Amniotic epithelial cell (primary cell): ENCODE data around the gene NKIRAS1.
"Not testable (repeated sequence)": the region's sequence is repeated elsewhere in the genome, so short reads cannot be mapped to it uniquely, and the experiment has no call there.

Experiments used
- DNase-seq: peaks from one replicate; pipeline ENCODE4 v3.0.0-alpha.2; 2010; ENCODE audit warnings: low read depth

Gene NKIRAS1

DNA sequence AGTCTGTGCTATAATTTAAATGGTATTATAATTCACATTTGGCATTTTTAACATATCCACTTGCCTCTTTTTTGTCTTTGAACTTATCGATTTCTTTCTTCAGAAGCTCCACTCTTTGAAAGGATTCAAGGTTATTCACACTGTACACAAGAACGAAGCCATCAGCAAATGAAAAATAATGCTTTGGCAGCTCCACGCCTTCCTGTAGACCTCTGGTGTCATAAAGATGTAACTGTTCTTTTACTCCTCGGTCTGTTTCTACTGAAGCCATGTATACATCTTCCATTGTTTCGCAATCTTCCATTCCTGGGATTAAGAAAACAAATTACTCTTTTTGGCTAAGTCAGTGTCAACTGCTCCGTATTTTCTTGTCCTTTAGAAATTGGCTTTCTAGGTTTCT, 16.0 kb downstream of the NKIRAS1 start:
- DNase-seq: peak; percentile 89

DNA sequence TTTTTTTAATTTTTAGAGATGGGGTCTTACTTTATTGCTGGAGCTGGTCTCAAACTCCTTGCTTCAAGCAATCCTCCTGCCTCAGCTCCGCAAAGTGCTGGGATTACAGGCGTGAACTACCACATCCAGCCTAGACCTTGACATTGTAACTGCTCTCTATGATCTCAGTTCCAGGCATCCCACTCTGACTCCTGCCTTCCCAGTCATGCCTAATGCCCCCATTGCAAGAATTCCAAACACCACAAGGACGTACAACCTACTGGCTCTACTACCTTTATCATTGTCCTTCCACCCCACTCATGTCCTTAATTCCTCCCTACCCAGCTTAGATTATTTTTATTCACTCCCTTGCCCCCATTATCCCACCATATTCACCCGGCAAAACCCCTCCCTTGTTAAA, 21.6 kb downstream of the NKIRAS1 start:
- DNase-seq: no peak

DNA sequence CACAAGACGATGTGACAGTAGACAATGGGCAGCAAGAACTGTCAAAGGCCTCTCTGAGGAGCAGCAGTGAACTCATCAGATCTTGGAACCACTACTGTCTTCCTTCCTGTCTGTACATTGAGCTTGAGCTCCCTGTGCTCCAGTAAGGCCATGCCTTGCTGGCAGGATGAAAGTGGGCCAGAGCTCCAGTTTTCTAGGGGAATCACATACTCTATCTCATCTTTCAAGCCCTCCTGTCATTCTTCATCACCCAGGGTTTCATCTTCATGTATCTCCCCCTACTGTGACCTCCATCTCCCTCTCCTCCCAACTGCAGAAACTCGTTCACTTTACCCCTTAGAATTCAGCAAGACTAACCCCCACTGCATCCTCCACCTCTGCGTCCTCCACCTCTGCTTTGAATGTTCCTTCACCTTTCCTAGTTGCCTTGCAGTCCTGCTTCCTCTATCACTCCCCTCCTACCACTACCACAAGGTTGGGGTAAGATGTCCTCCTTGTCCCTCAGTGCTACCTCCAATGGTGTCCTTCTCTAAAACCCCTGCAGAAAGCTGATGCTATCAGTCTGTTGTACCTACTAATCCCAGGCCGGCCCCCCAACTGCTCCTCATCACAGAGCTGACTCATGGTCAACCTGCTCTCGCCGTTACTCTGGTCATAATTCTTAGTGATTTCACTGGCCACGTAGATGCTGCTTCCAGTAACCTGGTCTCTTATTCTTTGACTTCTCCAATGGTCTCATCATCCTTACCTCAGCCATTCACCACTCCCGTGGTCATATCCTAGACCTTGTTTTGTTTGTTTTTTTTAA, 22.3 kb downstream of the NKIRAS1 start:
- no peak for DNase-seq

DNA sequence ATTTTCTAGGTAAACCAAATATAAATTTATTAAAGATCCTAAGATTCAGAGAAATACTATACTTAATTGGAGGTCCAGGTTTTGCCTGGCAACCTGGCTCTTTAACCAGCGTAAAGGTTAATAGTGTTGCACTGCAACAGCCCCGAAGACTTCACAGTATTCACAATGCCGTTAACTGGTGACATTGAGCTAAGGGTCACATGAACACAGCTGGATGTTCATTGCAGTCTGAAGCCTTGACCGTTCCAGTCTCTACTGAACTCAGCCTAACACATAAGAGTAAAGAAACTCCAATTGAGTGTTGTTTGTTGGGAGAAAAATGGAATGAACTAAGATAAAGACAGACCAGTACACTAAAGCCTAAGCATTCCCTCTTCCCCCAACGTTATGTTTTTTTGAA, 26.8 kb downstream of the NKIRAS1 start:
- no peak for DNase-seq

DNA sequence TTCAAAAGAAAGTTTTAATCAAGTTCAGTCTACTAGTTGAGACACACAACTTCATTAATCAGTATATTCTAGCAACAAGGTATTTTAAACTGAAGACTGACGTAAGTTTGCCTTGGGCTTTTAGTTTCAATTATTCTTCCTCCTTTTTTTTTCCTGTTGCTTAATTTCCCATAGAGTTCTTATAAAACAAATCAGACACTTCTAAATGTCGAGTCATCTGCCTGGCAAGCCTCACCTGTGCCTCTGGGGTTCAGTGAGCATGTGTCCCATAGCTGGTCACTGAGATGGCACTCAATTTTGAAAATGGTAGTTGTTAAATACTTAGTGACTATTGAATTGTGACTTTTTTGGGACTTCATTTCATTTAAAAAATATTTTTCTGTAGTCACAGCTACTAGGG, 27.4 kb downstream of the NKIRAS1 start:
- DNase-seq: no peak

DNA sequence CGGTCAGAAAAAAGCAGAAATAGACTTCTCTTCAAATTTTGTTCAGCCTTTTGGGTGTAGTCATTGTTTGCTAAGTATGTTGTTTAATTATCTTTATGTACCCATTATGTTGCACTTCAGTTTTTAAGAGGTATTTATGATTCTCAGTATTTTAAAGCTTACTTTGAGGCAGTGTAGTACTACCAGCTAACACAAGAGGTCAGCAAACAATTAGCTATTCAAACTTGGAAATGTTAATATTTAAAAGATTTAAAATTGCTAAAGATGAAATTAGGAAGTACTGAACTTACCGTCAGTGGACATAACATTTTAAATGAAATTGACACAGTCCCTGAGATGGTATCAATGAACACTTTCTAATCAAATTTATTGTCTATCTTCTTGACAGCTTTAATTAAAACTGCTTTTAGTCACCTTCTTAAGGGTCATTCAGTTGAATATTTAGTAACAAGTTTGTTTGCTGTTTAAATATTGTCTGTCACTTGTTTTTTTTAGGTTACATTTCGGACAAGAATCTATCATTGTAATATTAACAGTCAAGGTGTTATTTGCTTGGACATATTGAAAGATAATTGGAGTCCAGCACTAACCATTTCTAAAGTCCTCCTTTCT, 28.1 kb downstream of the NKIRAS1 start:
- peak; percentile 46 for DNase-seq

DNA sequence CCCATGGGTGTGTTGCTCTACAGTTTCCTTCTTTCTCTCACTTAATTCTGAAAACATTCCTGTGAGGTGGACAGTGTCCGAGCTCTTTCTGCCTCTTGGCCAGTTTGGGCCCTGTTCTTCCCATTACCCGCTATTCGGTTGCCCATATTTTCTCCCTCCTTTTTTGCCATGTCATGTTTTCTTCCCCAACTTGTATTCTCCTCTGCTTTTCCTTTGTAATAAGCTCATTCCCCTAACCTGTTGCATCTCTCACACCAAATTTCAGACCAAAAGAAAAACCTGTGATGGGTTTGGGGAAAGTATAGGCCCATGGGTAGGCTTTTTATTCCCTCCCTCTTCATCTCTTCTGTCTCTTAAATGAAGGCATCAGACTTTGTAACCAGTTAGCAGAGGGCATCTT, 30.5 kb downstream of the NKIRAS1 start:
- no peak for DNase-seq

DNA sequence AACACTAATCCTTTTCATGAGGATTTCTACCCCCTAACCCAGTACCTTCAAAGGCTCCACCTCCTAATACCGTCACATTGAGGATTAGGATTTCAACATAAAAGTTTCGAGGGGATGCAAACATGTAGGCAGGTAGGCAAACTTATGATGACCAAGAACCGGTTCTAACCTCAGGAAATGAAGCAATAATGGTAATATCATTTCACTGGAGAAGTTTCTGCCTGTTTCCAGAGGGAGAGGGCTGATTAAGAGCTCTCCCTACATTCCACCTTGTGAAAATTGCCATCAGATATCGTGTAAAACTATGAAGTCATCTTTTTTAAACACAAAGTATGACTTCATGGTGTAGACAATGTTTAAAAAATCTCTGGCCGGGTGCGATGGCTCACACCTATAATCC, 31.6 kb downstream of the NKIRAS1 start:
- DNase-seq: peak; percentile 36

DNA sequence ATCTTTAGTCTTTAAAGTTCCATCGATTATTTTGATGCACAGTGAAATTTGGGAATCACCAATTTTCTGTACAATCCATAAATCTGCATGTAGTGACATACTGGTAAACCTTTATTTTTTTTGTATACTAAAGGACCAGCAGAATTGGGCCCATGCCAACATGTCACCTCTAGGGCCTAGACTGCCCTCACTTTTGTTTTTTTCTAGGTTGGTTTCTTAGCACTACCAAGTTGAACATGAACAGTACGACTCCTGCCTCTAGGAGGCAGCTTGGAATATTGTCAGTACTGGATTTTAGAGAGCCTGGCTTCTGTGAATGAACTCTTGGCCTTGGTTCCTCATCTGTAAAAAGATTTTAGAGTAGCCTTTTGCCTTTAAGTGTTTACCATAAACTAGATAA, 32.3 kb downstream of the NKIRAS1 start:
- no peak for DNase-seq

DNA sequence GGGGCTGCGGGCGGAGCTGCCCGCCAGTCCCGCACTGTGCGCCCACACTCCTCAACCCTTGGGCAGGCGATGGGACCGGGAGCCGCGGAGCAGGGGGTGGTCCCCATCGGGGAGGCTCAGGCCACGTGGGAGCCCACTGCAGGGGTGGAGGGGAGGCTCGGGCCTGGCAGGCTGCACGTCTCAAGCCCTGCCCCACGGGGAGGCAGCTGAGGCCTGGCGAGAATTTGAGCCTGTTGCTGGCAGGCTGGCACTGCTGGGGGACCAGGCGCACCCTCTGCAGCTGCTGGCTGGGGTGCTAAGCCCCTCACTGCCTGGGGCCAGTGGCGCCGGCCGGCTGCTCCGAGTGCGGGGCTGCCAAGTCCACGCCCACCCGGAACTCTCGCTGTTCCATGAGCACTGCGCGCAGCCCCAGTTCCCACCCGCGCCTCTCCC, 34.3 kb downstream of the NKIRAS1 start:
- no peak for DNase-seq

DNA sequence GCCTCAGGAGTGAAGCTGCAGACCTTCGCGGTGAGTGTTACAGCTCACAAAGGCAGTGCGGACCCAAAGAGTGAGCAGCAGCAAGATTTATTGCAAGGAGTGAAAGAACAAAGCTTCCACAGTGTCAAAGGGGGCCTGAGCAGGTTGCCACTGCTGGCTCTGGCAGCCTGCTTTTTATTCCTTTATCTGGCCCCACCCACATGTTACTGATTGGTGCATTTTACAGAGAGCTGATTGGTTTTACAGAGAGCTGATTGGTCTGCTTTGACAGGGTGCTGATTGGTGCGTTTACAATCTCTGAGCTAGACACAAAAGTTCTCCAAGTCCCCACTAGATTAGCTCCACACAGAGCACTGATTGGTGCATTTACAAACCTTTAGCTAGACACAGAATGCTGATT, 34.8 kb downstream of the NKIRAS1 start:
- not testable (repeated sequence) for DNase-seq

DNA sequence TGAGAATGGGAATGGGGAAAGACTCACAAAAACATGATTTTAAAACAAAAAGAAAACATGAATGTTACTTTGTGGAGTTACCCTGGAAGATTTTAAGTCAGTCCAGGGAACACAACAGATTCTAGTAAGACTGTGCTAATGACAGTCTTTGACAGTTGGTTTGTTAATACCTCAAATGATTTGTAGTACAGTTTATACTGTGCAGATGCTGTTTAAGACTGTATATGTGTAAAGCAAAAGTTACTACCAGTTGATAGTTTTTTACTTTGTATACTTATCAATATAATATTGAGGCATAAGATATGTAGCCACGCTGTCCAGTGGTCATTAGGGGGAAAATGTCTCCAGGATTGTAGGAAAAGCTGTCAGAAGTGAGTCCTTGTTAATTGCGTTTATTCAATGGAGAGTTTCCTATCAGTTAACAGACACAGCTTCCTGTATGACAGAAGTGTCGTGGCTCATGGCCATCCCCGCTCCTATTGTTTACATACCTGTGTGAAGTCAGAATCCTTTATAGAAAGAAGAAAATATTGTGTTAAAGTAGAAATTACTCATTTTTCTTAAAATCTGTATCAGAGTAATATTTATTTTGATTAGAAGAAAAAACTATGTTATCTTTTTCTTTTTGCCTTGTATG, 36.0 kb downstream of the NKIRAS1 start:
- no peak for DNase-seq

DNA sequence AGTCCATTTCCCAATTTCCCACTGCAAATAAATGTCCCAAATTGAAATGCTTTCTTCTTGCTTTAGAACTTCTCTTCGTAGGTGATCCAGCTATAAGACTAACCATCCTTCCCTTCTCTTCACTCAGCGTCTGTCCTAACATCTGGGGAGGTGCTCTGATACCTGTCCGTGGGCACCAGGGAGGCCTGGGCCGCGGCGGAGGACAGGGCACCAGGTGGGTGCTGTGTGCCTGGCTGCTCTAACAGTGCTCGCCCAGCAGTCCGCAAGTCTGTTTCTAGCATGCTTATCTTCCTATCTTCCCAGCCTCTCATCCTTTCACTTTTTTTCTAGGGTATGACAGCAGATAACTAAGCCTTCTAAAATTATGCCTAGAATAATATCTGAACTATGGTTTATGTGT, 37.3 kb downstream of the NKIRAS1 start:
- DNase-seq: no peak

DNA sequence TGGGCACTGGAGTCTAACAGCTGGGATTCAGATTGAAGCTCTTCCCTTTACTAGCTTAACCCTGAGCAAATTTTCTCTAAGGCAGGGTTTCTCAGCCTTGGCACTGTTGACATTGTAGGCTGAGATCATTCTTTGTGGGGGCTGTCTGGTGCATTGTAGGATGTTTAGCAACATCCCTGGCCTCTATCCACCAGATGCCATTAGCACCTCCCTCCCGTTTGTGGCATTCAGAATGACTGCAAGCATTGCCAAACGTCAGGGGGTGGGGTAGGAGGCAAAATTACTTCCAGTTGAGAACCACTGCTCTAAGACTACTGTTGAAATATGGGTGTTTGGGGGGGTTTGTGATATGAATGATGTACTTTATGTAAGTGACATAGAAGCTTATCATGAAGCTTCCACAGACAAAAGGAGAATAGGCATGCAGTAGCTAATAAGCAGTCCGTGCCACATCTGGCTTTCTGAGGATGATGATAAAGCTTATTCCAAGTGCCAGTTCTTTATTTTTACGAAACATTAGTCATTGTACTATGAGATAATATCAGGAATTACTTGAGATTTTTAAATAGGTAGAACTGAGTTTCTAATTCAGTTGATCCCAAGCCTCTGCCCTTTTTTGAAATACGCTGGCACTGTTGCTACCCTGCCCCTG, 39.3 kb downstream of the NKIRAS1 start:
- DNase-seq: peak; percentile 96

DNA sequence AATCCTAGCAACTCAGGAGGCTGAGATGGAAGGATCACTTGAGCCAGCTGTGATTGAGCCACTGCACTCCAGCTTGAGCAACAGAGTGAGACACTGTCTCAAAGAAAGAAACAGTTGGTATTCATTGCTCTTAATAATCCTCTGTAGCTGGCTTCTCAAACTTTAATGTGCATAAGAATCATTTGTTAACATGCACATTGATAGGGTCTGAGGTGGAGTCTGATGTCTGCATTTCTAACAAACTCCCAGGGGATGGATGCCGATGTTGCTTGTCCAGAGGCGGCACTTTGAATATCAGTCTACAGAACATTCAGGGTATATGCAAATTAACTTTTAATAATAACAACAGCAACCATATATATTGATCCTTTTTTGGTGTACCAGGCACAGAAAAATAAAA, 39.9 kb downstream of the NKIRAS1 start:
- peak; percentile 20 for DNase-seq

DNA sequence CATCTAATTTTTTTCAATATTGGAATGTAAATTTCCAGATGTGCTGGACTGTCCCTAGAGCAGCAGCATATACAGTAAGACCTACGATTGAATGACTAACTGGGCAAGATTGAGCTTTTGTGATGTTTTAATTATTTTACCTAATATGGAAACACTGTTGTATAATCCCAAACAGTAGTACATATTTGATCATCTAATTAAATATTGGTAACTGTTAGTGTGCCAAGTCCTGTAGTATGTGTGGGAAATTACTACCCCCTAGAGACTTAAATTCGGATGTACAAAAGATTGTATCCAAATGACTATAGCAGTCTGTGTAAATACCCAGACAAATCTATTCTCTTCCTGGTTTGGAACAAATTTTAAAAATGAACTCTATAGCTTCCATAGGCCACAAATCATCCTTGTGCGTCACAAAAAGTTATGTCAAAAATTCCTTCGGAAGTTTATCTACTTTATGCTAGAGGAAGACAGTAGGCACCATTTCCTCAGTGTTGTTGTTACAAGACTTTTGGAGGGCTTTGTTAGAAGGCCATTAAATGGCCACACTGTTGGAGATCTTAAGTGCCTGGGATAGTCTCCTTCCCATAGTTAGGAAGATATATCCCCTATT, 41.6 kb downstream of the NKIRAS1 start:
- DNase-seq: no peak

DNA sequence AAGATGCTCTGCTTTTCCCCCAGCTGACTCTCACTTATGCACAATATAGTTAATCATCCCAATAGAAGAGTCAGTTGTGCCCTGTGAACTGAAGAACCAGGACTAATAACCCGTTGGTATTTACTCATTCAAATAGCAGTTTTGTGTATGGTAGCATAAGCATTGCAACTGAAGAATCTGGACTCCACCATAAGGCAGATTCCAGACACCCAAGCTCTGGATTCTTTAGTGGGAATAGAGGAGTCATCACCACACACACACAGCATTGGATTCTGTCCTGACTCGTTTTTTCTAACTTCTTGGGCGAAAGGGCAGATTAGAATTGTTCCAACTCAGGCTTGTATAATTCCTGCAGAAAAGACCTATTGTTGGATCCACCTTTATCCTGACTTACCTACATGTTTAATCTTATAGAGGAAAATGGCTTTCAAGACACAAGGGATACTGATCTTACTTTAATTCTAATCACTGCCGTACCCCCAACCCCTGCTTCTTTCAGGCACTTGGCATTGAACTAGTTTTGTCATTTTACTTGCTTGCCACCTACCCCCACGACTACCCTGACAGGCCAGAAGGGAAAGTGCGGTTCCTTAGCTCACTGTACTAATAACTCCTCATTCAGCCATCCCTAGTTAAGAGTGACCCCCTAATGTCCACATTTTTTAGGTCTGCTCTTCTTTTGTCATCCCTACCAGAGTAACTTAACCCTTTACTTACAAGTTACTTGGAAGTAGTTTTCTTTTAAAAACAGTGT, 42.3 kb downstream of the NKIRAS1 start:
- peak; percentile 81 for DNase-seq

DNA sequence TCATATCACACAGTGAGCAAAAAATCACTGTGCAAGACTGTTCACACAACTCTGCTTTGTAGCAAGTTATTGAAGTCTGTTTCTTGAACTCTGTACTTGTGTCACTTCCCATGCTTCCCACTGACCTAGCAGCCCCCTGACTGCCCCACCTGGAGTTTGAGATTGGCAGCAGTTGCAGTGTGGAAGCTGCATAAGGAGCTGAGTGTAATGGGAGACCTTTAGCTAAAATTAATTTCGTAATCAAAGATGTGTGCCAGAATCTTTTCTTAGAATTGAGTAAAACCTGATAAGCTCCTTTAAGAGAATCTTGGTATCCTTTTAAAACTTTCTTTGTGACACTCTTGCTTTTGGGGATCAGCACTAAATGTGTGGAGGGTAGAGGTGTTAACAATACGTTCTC, 42.8 kb downstream of the NKIRAS1 start:
- DNase-seq: peak; percentile 40

DNA sequence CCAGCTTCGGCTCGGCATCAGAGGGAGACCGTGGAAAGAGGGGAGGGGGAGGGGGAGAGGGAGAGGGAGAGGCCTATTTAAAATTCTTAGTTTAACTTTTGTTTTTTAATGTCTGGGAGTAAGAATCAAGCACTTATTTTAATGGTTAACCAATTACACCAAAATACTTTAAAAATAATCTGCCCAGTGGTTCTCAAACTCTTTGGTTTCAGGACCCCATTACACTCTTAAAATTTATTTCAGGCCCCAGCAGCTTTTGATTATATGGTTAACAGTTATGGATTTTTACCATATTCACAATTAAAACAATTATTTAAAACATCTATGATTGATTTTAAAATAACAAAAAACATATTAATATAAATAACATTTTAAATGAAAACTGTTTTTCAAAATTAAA, 44.5 kb downstream of the NKIRAS1 start:
- DNase-seq: no peak

DNA sequence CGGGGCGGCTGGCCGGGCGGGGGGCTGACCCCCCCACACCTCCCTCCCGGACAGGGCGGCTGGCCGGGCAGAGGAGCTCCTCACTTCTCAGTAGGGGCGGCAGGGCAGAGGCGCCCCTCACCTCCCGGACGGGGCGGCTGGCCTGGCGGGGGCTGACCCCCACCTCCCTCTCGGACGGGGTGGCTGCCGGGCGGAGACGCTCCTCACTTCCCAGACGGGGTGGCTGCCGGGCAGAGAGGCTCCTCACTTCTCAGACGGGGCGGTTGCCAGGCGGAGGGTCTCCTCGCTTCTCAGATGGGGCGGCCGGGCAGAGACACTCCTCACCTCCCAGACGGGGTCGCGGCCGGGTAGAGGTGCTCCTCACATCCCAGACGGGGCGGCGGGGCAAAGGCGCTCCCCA, 45.4 kb downstream of the NKIRAS1 start:
- DNase-seq: not testable (repeated sequence)

DNA sequence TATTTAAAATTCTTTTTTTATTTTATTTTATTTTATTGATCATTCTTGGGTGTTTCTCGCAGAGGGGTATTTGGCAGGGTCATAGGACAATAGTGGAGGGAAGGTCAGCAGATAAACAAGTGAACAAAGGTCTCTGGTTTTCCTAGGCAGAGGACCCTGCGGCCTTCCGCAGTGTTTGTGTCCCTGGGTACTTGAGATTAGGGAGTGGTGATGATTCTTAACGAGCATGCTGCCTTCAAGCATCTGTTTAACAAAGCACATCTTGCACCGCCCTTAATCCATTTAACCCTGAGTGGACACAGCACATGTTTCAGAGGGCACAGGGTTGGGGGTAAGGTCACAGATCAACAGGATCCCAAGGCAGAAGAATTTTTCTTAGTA, 46.1 kb downstream of the NKIRAS1 start:
- not testable (repeated sequence) for DNase-seq
